Activated T-cell treated with anti-CD3 and anti-CD28 coated beads, Interleukin-2, amount 50 U/mL, for 24 hours (primary cell): ENCODE measurements around the gene ALDH18A1.

Experiments
- DNase-seq: peaks from one replicate; pipeline ENCODE4 v3.0.0-alpha.2; 2020
- H3K27ac Mint-ChIP-seq: 2 replicates; pipeline ENCODE4 v1.8.0; 2020; ENCODE audit warnings: mild to moderate bottlenecking, mixed read lengths
- H3K27me3 Mint-ChIP-seq: 2 replicates; pipeline ENCODE4 v1.8.0; 2020; ENCODE audit warnings: mixed read lengths
- H3K36me3 Mint-ChIP-seq: 2 replicates; pipeline ENCODE4 v1.8.0; 2020; ENCODE audit warnings: low read depth, mixed read lengths
- H3K4me1 Mint-ChIP-seq: 2 replicates; pipeline ENCODE4 v1.8.0; 2020; ENCODE audit warnings: low read depth, mixed read lengths
- H3K4me3 Mint-ChIP-seq: 2 replicates; pipeline ENCODE4 v1.8.0; 2020; ENCODE audit warnings: mild to moderate bottlenecking, moderate library complexity, mixed read lengths
- H3K9me3 Mint-ChIP-seq: 2 replicates; pipeline ENCODE4 v1.8.0; 2020; ENCODE audit warnings: mixed read lengths

The ALDH18A1 gene

DNA sequence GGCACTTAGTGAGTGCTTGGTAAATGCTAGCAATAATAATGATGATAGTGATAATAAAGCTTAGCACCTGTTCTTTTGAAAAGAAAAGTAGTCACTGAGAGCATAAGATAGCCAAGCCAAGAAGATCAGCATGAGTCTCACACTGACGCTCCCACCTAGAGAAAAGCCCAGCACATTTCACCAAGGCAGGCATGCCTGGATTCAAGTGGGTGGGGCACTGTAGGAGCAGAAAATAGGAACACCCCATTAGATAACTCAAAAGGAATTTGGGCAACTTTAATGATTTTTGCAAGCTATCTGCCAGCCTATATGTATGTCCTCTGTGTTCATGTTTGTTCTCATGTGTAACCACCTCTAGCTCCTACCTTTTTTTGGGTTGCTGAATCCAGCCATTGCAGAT is 77.2 kb downstream of the ALDH18A1 start:
- no peaks in the 10 kb centered on the region for H3K9me3 Mint-ChIP-seq
- H3K4me1 Mint-ChIP-seq = no peaks in the 10 kb centered on the region
- H3K4me3 Mint-ChIP-seq = no peak overlapping the region
- H3K36me3 Mint-ChIP-seq = no peaks in the 10 kb centered on the region
- peaks cover 31% of the 10 kb centered on the region for H3K27me3 Mint-ChIP-seq
- DNase-seq = no peak
- no peak overlapping the region for H3K27ac Mint-ChIP-seq

DNA sequence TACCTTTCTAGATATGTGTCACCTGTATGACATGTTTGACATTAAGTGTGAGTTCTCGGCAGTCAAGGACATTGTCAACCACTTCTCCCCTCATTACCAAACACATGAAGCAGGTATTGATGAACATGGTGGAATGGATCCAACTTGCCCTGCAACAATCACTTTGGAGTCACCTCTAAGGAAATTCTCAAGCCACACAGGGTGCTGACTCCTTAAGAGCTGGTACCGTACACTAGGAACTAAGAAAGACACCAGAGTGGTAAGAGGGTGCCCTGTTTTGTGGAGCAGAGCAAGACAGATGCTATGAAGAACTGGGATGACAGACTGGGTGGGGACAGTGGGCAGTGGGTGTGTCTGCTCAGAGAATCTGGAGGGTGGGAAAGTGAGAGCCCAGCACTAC is 77.9 kb downstream of the ALDH18A1 start:
- no peak overlapping the region for H3K4me3 Mint-ChIP-seq
- H3K4me1 Mint-ChIP-seq = no peaks in the 10 kb centered on the region
- H3K27me3 Mint-ChIP-seq = peaks cover 32% of the 10 kb centered on the region
- H3K27ac Mint-ChIP-seq = no peak overlapping the region
- no peaks in the 10 kb centered on the region for H3K36me3 Mint-ChIP-seq
- H3K9me3 Mint-ChIP-seq = no peaks in the 10 kb centered on the region
- no peak for DNase-seq

DNA sequence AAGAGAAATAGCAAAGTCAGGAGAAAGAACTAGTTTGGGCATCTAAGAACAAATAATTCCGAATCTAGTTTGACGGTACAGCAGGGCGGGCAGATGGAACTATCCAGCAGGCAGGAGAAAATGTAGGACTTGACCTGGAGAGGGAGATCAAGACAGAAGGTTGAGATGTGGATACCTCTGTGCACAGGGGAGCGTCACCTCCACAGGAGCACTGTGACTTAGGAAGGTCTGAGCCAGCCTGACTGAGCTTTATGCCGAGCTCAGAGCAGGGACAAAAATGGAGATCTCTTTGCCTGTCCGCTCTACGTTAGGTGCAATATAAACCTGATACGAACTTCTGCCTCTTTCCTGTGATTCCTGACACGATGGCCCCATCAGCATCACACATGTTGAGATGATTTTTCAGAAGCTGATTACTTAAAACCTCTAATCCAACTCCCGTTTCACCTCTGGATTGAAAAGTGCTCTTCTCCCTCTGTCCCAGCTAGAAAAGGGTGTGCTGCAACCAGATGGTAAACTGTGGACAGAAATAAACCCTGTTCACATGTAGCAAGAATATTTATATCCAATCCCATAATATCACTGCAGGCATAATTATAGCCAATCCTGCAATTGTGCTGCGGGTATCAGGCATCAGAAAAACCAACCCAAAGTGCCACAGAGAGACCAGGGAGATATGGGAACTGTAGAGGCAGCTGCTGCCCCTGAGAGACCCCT is 81.7 kb downstream of the ALDH18A1 start:
- H3K4me3 Mint-ChIP-seq = no peak overlapping the region
- no peak overlapping the region for H3K27ac Mint-ChIP-seq
- DNase-seq = no peak
- no peaks in the 10 kb centered on the region for H3K9me3 Mint-ChIP-seq
- peaks cover 22% of the 10 kb centered on the region for H3K27me3 Mint-ChIP-seq
- no peaks in the 10 kb centered on the region for H3K4me1 Mint-ChIP-seq
- no peaks in the 10 kb centered on the region for H3K36me3 Mint-ChIP-seq

DNA sequence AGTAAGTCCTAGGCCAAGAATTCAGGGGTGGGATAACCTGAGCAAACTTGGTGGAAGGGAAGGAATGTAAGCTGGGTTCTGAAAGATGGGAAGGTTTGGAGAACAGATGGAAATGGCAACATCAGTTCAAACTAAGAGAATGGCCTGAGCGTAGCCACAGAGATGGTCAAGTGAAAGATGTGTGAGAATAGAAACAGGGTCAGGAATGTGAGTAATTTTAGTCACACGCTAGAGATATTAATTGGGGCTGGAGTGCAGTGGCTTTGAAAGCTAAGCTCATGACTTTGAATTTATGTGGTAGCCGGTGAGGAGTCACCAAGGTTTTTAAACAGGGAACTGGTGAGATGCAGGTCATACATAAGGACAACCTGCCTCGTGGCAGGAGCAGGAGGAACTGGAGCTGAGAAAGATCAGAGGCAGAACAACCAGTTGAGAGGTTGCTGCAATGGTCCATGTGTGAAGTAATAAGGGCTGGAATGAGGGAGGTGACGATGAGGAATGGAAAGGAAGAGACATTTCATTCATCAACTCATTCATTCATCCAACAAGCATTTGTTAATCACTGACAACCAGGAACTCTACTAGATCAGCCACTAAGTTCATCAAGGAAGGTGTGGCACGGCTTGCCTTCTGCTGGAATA is 82.4 kb downstream of the ALDH18A1 start:
- H3K27me3 Mint-ChIP-seq = peaks cover 18% of the 10 kb centered on the region
- no peak for DNase-seq
- no peaks in the 10 kb centered on the region for H3K36me3 Mint-ChIP-seq
- H3K4me3 Mint-ChIP-seq = no peak overlapping the region
- no peaks in the 10 kb centered on the region for H3K4me1 Mint-ChIP-seq
- H3K27ac Mint-ChIP-seq = no peak overlapping the region
- no peaks in the 10 kb centered on the region for H3K9me3 Mint-ChIP-seq

DNA sequence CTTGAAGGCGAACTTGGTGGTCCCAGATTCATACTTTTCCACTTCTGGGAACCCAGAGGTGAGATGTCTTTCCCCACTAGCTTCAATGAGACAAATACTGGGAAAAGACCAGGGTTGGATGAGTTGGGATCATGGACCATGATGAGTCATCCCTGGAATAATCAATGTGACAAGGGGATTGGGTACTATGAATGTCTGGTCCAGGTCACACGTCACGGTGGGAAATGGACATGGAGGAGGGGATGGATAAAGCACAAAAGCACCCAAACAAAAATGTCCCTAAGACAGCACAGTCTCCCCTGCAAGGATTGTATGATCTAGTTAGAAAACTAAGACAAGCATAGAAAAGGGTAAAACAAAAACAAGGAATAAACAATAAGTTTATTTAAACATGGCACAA is 83.0 kb downstream of the ALDH18A1 start:
- Mint-ChIP-seq H3K36me3 (no peaks in the 10 kb centered on the region), H3K4me1 (no peaks in the 10 kb centered on the region), H3K27me3 (peaks cover 15% of the 10 kb centered on the region), H3K4me3 (no peak overlapping the region), H3K27ac (no peak overlapping the region), H3K9me3 (no peaks in the 10 kb centered on the region)
- no peak for DNase-seq

DNA sequence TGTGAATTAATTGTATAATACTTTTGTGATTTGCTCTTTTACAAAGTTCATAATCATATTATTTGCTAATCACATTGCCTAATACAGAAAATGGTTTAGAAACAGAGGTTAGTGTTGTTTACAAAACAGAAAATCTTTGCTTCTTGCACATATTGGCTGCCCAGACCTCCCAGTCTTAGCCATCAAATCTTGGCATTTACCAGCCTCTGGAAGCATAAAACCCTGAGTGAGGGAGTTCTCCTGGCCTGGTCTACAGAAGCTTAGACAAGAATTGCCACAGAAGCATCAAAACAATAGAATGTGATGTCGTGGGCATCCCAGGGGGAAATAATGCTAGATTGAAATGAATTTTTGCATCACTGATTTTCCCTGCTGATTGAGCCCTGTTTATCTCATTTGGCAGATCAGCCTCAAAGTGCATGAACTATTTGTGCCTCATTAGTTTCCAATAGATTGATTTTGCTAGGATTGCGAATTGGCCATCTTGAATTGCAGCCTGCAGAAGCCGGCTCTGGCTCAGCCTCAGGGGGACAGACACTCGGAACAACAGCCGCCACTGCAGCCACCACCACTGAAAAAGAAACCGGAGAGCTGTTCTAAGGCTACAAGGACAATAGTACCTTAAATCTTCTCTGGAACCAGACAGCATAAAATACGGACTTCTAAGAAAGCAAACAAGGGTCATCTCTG is 84.2 kb downstream of the ALDH18A1 start:
- H3K36me3 Mint-ChIP-seq = no peaks in the 10 kb centered on the region
- H3K27me3 Mint-ChIP-seq = peaks cover 13% of the 10 kb centered on the region
- DNase-seq = no peak
- H3K27ac Mint-ChIP-seq = no peak overlapping the region
- no peaks in the 10 kb centered on the region for H3K4me1 Mint-ChIP-seq
- no peaks in the 10 kb centered on the region for H3K9me3 Mint-ChIP-seq
- no peak overlapping the region for H3K4me3 Mint-ChIP-seq

DNA sequence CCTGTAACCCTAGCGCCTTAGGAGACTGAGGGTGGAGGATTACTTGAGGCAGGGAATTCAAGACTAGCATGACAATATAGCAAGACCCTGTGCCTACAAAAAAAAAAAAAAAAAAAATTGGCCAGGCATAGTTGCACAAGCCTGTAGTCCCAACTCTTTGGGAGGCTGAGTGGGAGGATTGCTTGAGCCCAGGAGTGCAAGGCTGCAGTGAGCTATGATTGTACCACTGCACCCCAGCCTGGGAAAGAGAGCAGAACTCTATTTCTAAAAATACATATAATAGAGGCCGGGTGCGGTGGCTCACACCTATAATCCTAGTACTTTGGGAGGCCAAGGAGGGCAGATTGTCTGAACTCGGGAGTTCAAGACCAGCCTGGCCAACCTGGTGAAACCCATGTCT is 85.1 kb downstream of the ALDH18A1 start:
- no peak overlapping the region for H3K27ac Mint-ChIP-seq
- H3K4me1 Mint-ChIP-seq = no peaks in the 10 kb centered on the region
- H3K36me3 Mint-ChIP-seq = no peaks in the 10 kb centered on the region
- no peak for DNase-seq
- H3K9me3 Mint-ChIP-seq = no peaks in the 10 kb centered on the region
- peaks cover 13% of the 10 kb centered on the region for H3K27me3 Mint-ChIP-seq
- no peak overlapping the region for H3K4me3 Mint-ChIP-seq

DNA sequence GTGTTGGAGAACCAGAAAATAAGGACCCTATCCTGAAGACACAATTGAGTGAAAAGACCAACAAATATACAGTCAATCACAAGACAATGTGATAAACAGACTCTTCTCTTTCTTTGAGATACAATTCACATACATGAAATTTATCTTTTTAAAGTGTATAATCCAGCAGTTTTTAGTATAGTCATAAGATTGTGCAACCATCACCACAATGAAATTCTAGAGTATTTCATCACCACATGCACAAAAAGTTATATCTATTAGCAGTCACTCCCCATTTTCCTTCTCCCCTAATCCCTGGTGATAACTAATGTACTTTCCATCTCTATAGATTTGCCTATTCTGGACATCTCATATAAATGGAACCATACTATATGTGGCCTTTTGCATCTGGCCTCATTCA is 87.1 kb downstream of the ALDH18A1 start:
- H3K27me3 Mint-ChIP-seq = peaks cover 9% of the 10 kb centered on the region
- no peaks in the 10 kb centered on the region for H3K4me1 Mint-ChIP-seq
- DNase-seq = no peak
- no peak overlapping the region for H3K4me3 Mint-ChIP-seq
- H3K9me3 Mint-ChIP-seq = no peaks in the 10 kb centered on the region
- no peak overlapping the region for H3K27ac Mint-ChIP-seq
- H3K36me3 Mint-ChIP-seq = no peaks in the 10 kb centered on the region

DNA sequence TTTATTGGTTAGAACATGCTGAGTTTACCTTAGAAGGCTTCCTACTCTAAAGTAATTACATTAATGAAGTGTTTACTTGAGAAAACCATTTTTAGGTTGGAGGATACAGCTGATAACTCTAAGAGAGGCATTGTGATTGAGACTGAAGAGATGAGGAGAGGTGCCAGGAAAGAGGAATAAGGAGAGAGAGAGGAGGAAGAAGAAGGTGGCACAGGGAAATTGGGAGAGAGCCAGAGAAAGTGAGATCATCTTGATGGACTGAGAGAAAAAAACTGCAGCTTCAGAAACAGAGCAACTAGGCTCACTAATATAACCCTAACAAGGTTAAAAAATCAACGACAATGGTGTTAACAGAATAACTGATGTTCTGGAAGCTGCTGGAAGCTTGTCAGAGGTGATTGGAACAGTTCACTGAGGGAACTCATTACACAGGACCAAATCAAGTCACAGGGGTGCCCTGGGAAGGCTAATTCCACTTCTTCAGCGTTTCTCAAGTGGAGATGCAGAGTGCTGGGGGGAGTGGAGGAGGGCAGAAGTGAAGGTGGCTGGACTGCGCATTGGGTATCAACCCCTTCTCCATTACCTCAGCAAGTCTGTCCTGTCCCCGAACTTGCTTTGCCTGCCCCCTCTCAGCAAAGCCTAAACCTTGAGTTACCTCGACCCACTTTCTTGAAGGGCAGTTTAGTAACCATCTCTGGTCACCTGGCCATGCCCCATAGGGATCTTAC is 88.4 kb downstream of the ALDH18A1 start:
- peaks cover 2% of the 10 kb centered on the region for H3K27me3 Mint-ChIP-seq
- no peak overlapping the region for H3K4me3 Mint-ChIP-seq
- H3K4me1 Mint-ChIP-seq = no peaks in the 10 kb centered on the region
- H3K9me3 Mint-ChIP-seq = no peaks in the 10 kb centered on the region
- DNase-seq = no peak
- H3K36me3 Mint-ChIP-seq = no peaks in the 10 kb centered on the region
- no peak overlapping the region for H3K27ac Mint-ChIP-seq

DNA sequence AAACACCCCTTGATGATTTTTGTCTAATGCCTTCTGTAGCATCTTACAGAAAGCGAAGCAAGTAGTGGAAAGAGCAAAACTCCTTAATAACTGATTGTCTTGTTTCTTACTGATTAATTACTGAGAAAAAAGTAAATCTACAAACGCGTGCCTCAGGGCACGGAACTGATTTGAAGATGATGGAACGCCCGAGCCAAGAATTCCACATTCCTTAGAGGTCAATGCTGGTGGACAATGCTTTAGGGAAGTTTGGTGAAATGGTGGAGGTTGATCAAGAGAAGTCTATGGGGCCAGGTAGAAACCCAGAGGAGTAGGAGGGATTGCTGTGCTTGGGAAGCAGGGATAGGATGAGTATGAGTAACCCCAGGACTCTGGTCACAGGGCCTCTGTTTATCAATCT is 90.4 kb downstream of the ALDH18A1 start:
- Mint-ChIP-seq H3K4me3 (no peak overlapping the region), H3K4me1 (peaks cover 4% of the 10 kb centered on the region), H3K27ac (no peak overlapping the region)

DNA sequence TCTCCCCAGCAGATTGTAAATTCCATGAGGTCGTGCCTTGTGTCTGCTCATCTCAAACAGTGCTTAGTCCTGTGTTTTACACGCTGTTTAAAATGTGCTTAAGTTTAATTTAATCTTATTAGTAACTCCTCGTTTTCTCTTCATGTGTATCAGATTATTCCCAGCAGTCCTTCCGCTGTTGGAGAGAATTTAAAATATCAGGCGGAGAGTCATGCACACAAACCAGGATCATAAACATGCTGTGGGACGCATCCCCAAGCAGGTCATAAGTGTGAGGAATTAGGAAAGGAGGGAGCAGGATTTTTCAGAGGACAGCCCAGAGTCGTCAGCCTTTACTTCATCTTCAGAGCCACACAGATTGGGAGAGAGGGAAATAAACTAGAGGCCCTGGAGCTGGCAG is 91.2 kb downstream of the ALDH18A1 start:
- Mint-ChIP-seq H3K27me3 (peaks cover 4% of the 10 kb centered on the region), H3K4me3 (no peak overlapping the region), H3K4me1 (peaks cover 9% of the 10 kb centered on the region), H3K27ac (no peak overlapping the region), H3K9me3 (no peaks in the 10 kb centered on the region), H3K36me3 (peaks cover 3% of the 10 kb centered on the region)
- DNase-seq = no peak

More for the DNA sequence above, 90.4 kb downstream of the ALDH18A1 start:
- Mint-ChIP-seq H3K27me3 (no peaks in the 10 kb centered on the region), H3K9me3 (no peaks in the 10 kb centered on the region), H3K36me3 (no peaks in the 10 kb centered on the region)
- no peak for DNase-seq

DNA sequence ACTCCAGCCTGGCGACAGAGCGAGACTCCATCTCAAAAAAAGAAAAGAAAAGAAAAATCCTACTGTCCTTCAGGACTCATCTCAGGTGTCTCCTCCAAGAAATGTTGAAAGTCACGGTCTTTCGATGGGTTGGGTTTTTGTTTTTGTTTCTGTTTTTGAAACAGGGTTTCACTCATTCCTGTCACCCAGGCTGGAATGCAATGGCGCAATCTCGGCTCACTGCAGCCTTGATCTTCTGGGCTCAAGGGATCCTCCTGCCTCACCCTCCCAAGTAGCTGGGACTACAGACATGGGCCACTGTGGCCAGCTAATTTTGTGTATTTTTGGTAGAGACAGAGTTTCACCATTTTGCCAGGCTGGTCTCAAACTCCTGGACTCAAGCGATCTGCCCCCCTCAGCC is 92.2 kb downstream of the ALDH18A1 start:
- no peak overlapping the region for H3K4me3 Mint-ChIP-seq
- peaks cover 3% of the 10 kb centered on the region for H3K36me3 Mint-ChIP-seq
- no peaks in the 10 kb centered on the region for H3K9me3 Mint-ChIP-seq
- H3K27me3 Mint-ChIP-seq = peaks cover 13% of the 10 kb centered on the region
- no peak for DNase-seq
- peaks cover 14% of the 10 kb centered on the region for H3K4me1 Mint-ChIP-seq
- H3K27ac Mint-ChIP-seq = no peak overlapping the region

DNA sequence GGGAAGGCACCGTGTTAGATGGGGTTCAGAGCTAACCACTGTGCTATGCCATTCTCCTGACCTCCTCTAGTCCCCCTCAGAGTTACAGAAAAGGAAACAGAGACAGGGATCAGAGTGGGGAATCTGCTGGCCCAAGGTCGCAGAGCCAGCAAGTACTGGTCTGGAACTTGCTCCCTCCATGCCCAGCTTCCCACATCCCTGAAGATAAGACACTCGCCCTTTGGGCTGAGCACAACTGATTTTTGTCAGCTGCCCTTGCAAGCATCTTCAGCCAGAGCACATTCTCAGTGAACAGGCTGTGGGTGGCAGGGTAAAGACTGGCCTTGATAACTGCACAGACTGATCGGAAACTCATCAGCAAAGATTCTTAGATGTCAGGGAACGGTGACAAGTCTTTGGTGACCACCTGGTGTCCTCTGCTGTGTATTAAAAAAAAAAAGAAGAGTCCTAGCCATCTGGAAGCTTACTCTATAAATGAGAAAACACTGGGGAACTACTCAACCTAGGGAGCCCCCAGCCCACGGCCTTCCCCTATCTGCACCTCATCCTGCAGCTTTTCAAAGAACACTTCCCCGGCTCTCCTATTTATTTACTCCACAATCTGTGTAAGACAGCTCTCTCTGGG is 94.1 kb downstream of the ALDH18A1 start:
- Mint-ChIP-seq H3K4me3 (no peak overlapping the region), H3K4me1 (peaks cover 14% of the 10 kb centered on the region), H3K27ac (no peak overlapping the region), H3K36me3 (peaks cover 3% of the 10 kb centered on the region), H3K27me3 (peaks cover 24% of the 10 kb centered on the region), H3K9me3 (no peaks in the 10 kb centered on the region)
- DNase-seq = no peak

DNA sequence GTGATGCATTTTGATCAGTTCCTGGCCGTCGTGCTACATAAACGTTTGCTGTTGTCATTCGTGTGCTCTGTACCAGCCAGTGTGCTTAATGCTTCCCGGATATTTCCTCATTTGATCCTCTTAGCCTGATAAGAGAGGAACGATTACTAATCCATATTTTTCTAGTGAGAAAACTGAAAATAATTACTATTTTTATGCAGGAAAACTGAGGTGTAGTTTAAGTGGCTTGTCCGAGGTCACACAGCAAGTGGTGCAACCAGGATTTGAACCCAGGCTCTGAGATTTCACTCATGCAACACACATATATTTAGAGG is 94.7 kb downstream of the ALDH18A1 start:
- no peak for DNase-seq
- Mint-ChIP-seq H3K36me3 (peaks cover 3% of the 10 kb centered on the region), H3K27me3 (peaks cover 24% of the 10 kb centered on the region), H3K4me3 (peak overlapping the region; percentile 94), H3K9me3 (no peaks in the 10 kb centered on the region), H3K27ac (no peak overlapping the region), H3K4me1 (peaks cover 14% of the 10 kb centered on the region)
